ENCODE results near the gene ANKRD61.
"Not testable (repeated sequence)": the region's sequence is repeated elsewhere in the genome, so short reads cannot be mapped to it uniquely, and the experiment has no call there.

Gene ANKRD61

GRCh38 chr7:6030988-6031387, at the start of gene ANKRD61:
Gene ANKRD61 (plus strand): TSS chr7:6031376. CDS start chr7:6031376, 0 bp downstream.
- H3K36me3 ChIP-seq (ENCODE audit: control insufficient read depth in 1 of 2, insufficient read depth in 2 of 2, low read length in 2 of 2) = peaks cover 37 to 70% of the 10 kb centered on the region in 2 donors
- no peaks in the 10 kb centered on the region for H3K4me1 ChIP-seq (ENCODE audit: control insufficient read depth in 1 of 2, insufficient read depth in 2 of 2, low read length in 2 of 2)
- no peak within 1 kb of the TSS for H3K27ac ChIP-seq (ENCODE audit: low read length)
- no peaks in the 10 kb centered on the region for H3K9me3 ChIP-seq (ENCODE audit: control insufficient read depth in 1 of 2, low read length in 2 of 2)
- H3K4me3 ChIP-seq (ENCODE audit: low read depth in 1 of 2, low read length in 2 of 2) = no peak within 1 kb of the TSS
- H3K27me3 ChIP-seq (ENCODE audit: low read depth, low read length) = no peaks in the 10 kb centered on the region

GRCh38 chr7:5987061-5987460, 44.1 kb upstream of the ANKRD61 start:
- H3K4me1 ChIP-seq (ENCODE audit: control insufficient read depth in 1 of 2, insufficient read depth in 2 of 2, low read length in 2 of 2); H3K27me3 ChIP-seq (ENCODE audit: low read depth, low read length); H3K27ac ChIP-seq (ENCODE audit: low read length); H3K4me3 ChIP-seq (ENCODE audit: low read depth in 1 of 2, low read length in 2 of 2); H3K9me3 ChIP-seq (ENCODE audit: control insufficient read depth in 1 of 2, low read length in 2 of 2): not testable (repeated sequence)
- peaks cover 0 to 14% of the 10 kb centered on the region in 2 donors for H3K36me3 ChIP-seq (ENCODE audit: control insufficient read depth in 1 of 2, insufficient read depth in 2 of 2, low read length in 2 of 2)

- H3K27ac ChIP-seq (ENCODE audit: low read length) = no peak overlapping the region
- no peak overlapping the region for H3K4me3 ChIP-seq (ENCODE audit: low read depth in 1 of 2, low read length in 2 of 2)
- H3K9me3 ChIP-seq (ENCODE audit: control insufficient read depth in 1 of 2, low read length in 2 of 2) = no peaks in the 10 kb centered on the region
- no peaks in the 10 kb centered on the region for H3K4me1 ChIP-seq (ENCODE audit: control insufficient read depth in 1 of 2, insufficient read depth in 2 of 2, low read length in 2 of 2)
- no peaks in the 10 kb centered on the region for H3K27me3 ChIP-seq (ENCODE audit: low read depth, low read length)
- peaks cover 9 to 32% of the 10 kb centered on the region in 2 donors for H3K36me3 ChIP-seq (ENCODE audit: control insufficient read depth in 1 of 2, insufficient read depth in 2 of 2, low read length in 2 of 2)
These were observed 33.9 kb upstream of the ANKRD61 start for GRCh38 chr7:5997210-5997808.

- Histone ChIP-seq H3K36me3 (ENCODE audit: control insufficient read depth in 1 of 2, insufficient read depth in 2 of 2, low read length in 2 of 2) (peaks cover 0 to 16% of the 10 kb centered on the region in 2 donors), H3K4me1 (ENCODE audit: control insufficient read depth in 1 of 2, insufficient read depth in 2 of 2, low read length in 2 of 2) (peaks cover 0 to 16% of the 10 kb centered on the region in 2 donors), H3K27me3 (ENCODE audit: low read depth, low read length) (no peaks in the 10 kb centered on the region), H3K4me3 (ENCODE audit: low read depth in 1 of 2, low read length in 2 of 2) (no peak overlapping the region), H3K9me3 (ENCODE audit: control insufficient read depth in 1 of 2, low read length in 2 of 2) (no peaks in the 10 kb centered on the region), H3K27ac (ENCODE audit: low read length) (no peak overlapping the region)
These were observed 23.8 kb upstream of the ANKRD61 start for GRCh38 chr7:6007386-6007785.

- not testable (repeated sequence) for H3K27ac ChIP-seq (ENCODE audit: low read length); H3K9me3 ChIP-seq (ENCODE audit: control insufficient read depth in 1 of 2, low read length in 2 of 2); H3K27me3 ChIP-seq (ENCODE audit: low read depth, low read length)
- Histone ChIP-seq H3K4me1 (ENCODE audit: control insufficient read depth in 1 of 2, insufficient read depth in 2 of 2, low read length in 2 of 2) (peaks cover 0 to 22% of the 10 kb centered on the region in 2 donors), H3K36me3 (ENCODE audit: control insufficient read depth in 1 of 2, insufficient read depth in 2 of 2, low read length in 2 of 2) (peaks cover 0 to 13% of the 10 kb centered on the region in 2 donors), H3K4me3 (ENCODE audit: low read depth in 1 of 2, low read length in 2 of 2) (peak overlapping the region in 1 of 2 donors; percentile 74)
These were observed 23.2 kb upstream of the ANKRD61 start for GRCh38 chr7:6007835-6008590.

- Histone ChIP-seq H3K27me3 (ENCODE audit: low read depth, low read length) (no peaks in the 10 kb centered on the region), H3K4me1 (ENCODE audit: control insufficient read depth in 1 of 2, insufficient read depth in 2 of 2, low read length in 2 of 2) (peaks cover 0 to 22% of the 10 kb centered on the region in 2 donors), H3K4me3 (ENCODE audit: low read depth in 1 of 2, low read length in 2 of 2) (peak within 1 kb of the TSS; percentile 73 to 74), H3K27ac (ENCODE audit: low read length) (peak within 1 kb of the TSS; percentile 79), H3K9me3 (ENCODE audit: control insufficient read depth in 1 of 2, low read length in 2 of 2) (no peaks in the 10 kb centered on the region), H3K36me3 (ENCODE audit: control insufficient read depth in 1 of 2, insufficient read depth in 2 of 2, low read length in 2 of 2) (peaks cover 0 to 10% of the 10 kb centered on the region in 2 donors)
These were observed 22.2 kb upstream of the ANKRD61 start, which contains the start of the genes AIMP2 and PMS2 for GRCh38 chr7:6008668-6009611. Gene AIMP2 (plus strand): TSS chr7:6009272. CDS start chr7:6009364, 92 bp downstream. Gene PMS2 (minus strand): TSS chr7:6009049. CDS start chr7:6009019, 30 bp downstream.

- H3K27ac ChIP-seq (ENCODE audit: low read length) = peak overlapping the region; percentile 29
- not testable (repeated sequence) for H3K4me3 ChIP-seq (ENCODE audit: low read depth in 1 of 2, low read length in 2 of 2); H3K9me3 ChIP-seq (ENCODE audit: control insufficient read depth in 1 of 2, low read length in 2 of 2); H3K27me3 ChIP-seq (ENCODE audit: low read depth, low read length); H3K36me3 ChIP-seq (ENCODE audit: control insufficient read depth in 1 of 2, insufficient read depth in 2 of 2, low read length in 2 of 2)
- H3K4me1 ChIP-seq (ENCODE audit: control insufficient read depth in 1 of 2, insufficient read depth in 2 of 2, low read length in 2 of 2) = peaks cover 0 to 28% of the 10 kb centered on the region in 2 donors
These were observed 20.8 kb upstream of the ANKRD61 start for GRCh38 chr7:6010370-6010769.

- H3K27me3 ChIP-seq (ENCODE audit: low read depth, low read length) = no peaks in the 10 kb centered on the region
- H3K9me3 ChIP-seq (ENCODE audit: control insufficient read depth in 1 of 2, low read length in 2 of 2) = no peaks in the 10 kb centered on the region
- peaks cover 9 to 16% of the 10 kb centered on the region in 2 donors for H3K36me3 ChIP-seq (ENCODE audit: control insufficient read depth in 1 of 2, insufficient read depth in 2 of 2, low read length in 2 of 2)
- no peak overlapping the region for H3K4me3 ChIP-seq (ENCODE audit: low read depth in 1 of 2, low read length in 2 of 2)
- peaks cover 0 to 40% of the 10 kb centered on the region in 2 donors for H3K4me1 ChIP-seq (ENCODE audit: control insufficient read depth in 1 of 2, insufficient read depth in 2 of 2, low read length in 2 of 2)
- H3K27ac ChIP-seq (ENCODE audit: low read length) = peak overlapping the region; percentile 47
These were observed 19.6 kb upstream of the ANKRD61 start for GRCh38 chr7:6011541-6011940.

- Histone ChIP-seq H3K27ac (ENCODE audit: low read length) (peak overlapping the region; percentile 47), H3K9me3 (ENCODE audit: control insufficient read depth in 1 of 2, low read length in 2 of 2) (no peaks in the 10 kb centered on the region), H3K36me3 (ENCODE audit: control insufficient read depth in 1 of 2, insufficient read depth in 2 of 2, low read length in 2 of 2) (peaks cover 15 to 25% of the 10 kb centered on the region in 2 donors), H3K27me3 (ENCODE audit: low read depth, low read length) (no peaks in the 10 kb centered on the region), H3K4me1 (ENCODE audit: control insufficient read depth in 1 of 2, insufficient read depth in 2 of 2, low read length in 2 of 2) (peaks cover 0 to 40% of the 10 kb centered on the region in 2 donors), H3K4me3 (ENCODE audit: low read depth in 1 of 2, low read length in 2 of 2) (no peak overlapping the region)
These were observed 18.6 kb upstream of the ANKRD61 start for GRCh38 chr7:6012355-6013104.

GRCh38 chr7:6015917-6016652, 15.1 kb upstream of the ANKRD61 start:
- no peaks in the 10 kb centered on the region for H3K27me3 ChIP-seq (ENCODE audit: low read depth, low read length)
- peaks cover 33 to 53% of the 10 kb centered on the region in 2 donors for H3K36me3 ChIP-seq (ENCODE audit: control insufficient read depth in 1 of 2, insufficient read depth in 2 of 2, low read length in 2 of 2)
- H3K4me1 ChIP-seq (ENCODE audit: control insufficient read depth in 1 of 2, insufficient read depth in 2 of 2, low read length in 2 of 2) = peaks cover 0 to 27% of the 10 kb centered on the region in 2 donors
- H3K4me3 ChIP-seq (ENCODE audit: low read depth in 1 of 2, low read length in 2 of 2) = no peak overlapping the region
- H3K9me3 ChIP-seq (ENCODE audit: control insufficient read depth in 1 of 2, low read length in 2 of 2) = no peaks in the 10 kb centered on the region
- H3K27ac ChIP-seq (ENCODE audit: low read length) = peak overlapping the region; percentile 49
